Mucosa of rectum (tissue), 2 donors: Measurements from ENCODE around the gene RASAL3.

Source experiments
- H3K27ac ChIP-seq, 2 donors: one replicate each; pipeline ENCODE4 v1.7.0; 2013; ENCODE audit warnings: inconsistent platforms in 2 of 2, low read depth in 2 of 2, low read length in 2 of 2
- H3K27me3 ChIP-seq, 2 donors: one replicate each; pipeline ENCODE4 v1.7.0; 2013; ENCODE audit warnings: low read length in 2 of 2; ENCODE audit not compliant: control insufficient read depth in 2 of 2, insufficient read depth in 2 of 2
- H3K36me3 ChIP-seq, 2 donors: one replicate each; pipeline ENCODE4 v1.7.0; 2013; ENCODE audit warnings: low read length in 2 of 2; ENCODE audit not compliant: control insufficient read depth in 2 of 2, insufficient read depth in 2 of 2
- H3K4me1 ChIP-seq, 2 donors: one replicate each; pipeline ENCODE4 v1.7.0; 2013; ENCODE audit warnings: low read length in 2 of 2, mild to moderate bottlenecking in 1 of 2; ENCODE audit not compliant: control insufficient read depth in 2 of 2, insufficient read depth in 2 of 2
- H3K4me3 ChIP-seq, 2 donors: one replicate each; pipeline ENCODE4 v1.7.0; 2013; ENCODE audit warnings: low read length in 2 of 2
- H3K9ac ChIP-seq, 2 donors: one replicate each; pipeline ENCODE4 v1.7.0; 2013; ENCODE audit warnings: low read length in 2 of 2, low read depth in 1 of 2, mild to moderate bottlenecking in 1 of 2
- H3K9me3 ChIP-seq, 2 donors: one replicate each; pipeline ENCODE4 v1.7.0; 2013; ENCODE audit warnings: low read length in 2 of 2; ENCODE audit not compliant: control insufficient read depth in 2 of 2
- donor health status: healthy.
- donor health status: Normal muscosa, but diverticular disease.

RASAL3 gene

DNA sequence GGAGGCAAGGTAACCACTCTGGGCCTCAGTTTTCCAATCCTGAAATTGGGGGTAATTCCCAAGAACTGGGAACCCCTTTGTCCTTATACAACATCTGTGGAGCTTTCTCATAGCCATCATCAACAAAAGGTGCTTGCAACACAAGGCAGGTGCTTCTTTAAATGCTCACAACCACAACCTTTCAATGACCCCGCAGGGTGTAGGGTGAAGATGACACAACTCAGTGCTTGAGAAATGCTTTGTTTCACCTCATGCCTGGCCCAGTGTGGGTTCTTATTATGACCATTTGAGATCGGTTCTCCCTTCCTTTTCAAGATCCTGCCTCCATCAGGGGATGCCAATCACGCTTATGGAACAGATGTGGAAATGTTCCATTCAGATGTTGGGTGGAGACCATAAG is 23.0 kb downstream of the RASAL3 start:
- Histone ChIP-seq H3K9ac (no peak overlapping the region), H3K4me1 (no peaks in the 10 kb centered on the region)

DNA sequence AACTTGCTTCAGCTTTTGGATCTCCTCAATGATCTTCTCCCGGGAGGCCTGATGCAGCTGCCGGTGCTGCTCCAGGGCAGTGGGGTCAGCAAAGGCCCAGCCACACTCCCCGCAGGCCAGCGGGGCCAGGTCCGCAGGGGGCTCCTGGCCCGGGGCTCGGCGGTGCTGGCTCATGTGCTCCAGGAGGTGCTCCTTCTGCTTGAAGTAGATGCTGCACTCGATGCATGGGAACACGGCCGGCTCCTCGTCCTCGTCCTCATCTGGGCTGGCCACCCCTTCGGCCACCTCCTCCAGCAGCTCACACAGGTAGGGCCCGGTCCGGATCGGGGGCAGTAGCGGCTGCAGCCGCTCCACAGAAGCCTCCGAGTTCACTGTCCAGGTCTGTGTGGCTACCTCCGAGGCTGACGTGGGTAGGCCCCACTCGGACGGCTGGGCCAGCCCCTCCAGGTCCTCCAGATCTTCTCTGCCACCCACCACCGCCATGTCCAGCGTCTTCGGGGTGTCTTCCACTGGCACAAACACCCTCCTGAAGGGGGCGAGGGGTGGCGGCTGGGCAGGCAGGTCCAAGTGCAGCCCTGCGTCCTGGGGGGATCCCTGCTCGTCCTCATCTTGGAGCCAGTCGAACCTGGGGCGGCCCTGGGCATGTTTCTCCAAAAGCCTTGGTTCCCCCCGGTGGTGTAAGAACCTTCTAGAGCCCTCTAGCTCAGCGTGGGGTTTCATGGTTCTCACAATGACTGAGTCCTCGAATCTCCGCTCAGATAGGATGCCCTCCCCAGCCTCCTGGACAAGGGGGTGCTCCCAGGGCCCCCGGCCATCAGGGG is 24.3 kb downstream of the RASAL3 start:
- Histone ChIP-seq H3K9ac (no peak overlapping the region), H3K9me3 (no peaks in the 10 kb centered on the region), H3K27me3 (no peaks in the 10 kb centered on the region), H3K27ac (no peak overlapping the region), H3K4me3 (no peak overlapping the region), H3K36me3 (no peaks in the 10 kb centered on the region), H3K4me1 (no peaks in the 10 kb centered on the region)

More for the DNA sequence above, 23.0 kb downstream of the RASAL3 start:
- Histone ChIP-seq H3K9me3 (no peaks in the 10 kb centered on the region), H3K27me3 (no peaks in the 10 kb centered on the region), H3K36me3 (no peaks in the 10 kb centered on the region), H3K4me3 (no peak overlapping the region), H3K27ac (no peak overlapping the region)

DNA sequence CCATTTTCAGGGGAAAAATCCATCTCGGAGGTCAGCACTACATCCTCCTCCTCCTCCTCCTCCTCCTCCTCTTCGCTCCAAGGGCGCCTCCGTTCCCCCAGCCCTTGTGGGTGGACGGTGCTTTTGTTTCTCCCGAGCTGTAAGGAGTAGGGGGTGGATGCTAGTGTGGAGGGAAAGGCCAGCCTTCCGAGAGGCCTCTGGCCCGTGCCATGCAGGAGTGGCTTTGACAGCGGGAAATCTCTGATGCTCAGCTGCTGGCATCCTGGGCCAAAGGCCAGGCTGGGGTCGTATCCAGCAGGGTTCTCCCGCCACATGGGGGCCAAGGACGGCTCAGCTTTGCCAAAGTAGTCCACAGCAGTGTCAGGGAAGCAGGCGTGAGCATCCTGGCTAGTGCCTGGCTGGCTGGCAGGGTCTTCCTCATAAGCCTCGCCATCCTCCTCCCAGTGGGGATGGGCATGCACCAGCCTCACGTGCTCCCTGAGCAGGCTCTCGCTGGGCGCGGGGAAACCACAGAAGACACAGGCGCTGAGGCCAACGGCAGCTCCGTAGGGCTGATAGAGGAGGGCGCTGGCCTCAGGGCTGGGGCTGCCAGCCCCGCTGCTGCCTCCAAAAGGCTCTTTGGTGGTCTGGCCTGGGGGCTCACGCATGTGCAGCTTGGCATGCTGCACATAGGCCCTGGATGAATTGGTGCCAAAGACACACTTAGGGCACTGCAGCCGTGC is 25.1 kb downstream of the RASAL3 start:
- no peak overlapping the region for H3K4me3 ChIP-seq
- no peaks in the 10 kb centered on the region for H3K27me3 ChIP-seq
- H3K36me3 ChIP-seq, result no peaks in the 10 kb centered on the region
- no peak overlapping the region for H3K9ac ChIP-seq
- H3K4me1 ChIP-seq, result no peaks in the 10 kb centered on the region
- H3K9me3 ChIP-seq, result no peaks in the 10 kb centered on the region
- H3K27ac ChIP-seq, result no peak overlapping the region

DNA sequence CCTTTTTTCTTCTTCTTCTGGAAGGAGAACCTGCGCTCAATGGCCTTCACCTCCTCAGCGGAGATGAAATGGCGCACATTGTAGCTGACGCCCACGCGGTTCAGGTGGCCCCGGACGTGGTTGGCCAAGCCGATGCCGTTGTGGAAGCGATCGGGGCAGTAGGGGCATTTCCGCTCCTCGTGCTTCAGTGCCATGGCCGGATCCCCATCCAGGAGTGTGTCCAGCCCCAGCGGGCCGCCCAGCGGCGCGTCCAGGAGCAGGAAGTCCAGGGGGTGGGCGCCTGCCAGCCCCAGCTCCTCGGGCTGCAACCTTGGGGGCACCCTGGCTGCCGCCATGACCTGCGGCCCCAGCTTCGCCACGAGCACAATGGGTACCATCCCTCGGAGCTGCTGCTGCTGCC is 25.8 kb downstream of the RASAL3 start:
- no peaks in the 10 kb centered on the region for H3K9me3 ChIP-seq
- no peak overlapping the region for H3K9ac ChIP-seq
- no peak overlapping the region for H3K27ac ChIP-seq
- H3K27me3 ChIP-seq, result no peaks in the 10 kb centered on the region
- no peaks in the 10 kb centered on the region for H3K36me3 ChIP-seq
- H3K4me1 ChIP-seq, result peaks cover 0 to 2% of the 10 kb centered on the region in 2 donors
- no peak overlapping the region for H3K4me3 ChIP-seq

DNA sequence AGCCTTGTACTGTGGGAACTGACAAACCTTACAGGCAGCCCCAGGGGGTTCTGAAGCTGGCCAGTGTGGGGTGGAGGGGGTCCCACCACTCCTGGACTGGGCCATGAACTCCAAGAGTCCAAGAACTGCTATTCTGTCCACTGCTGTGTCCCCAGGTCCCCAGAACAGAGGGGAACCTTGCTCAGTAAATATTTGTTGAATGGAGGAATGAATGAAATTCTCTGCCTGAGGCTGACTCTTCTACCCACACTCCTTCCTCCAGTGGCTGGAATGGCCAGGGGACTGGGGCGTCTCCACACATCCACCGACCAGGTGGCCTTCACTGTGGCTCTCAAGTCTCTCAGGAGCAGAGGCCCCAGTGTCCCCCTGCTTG is 26.2 kb downstream of the RASAL3 start:
- Histone ChIP-seq H3K4me1 (peaks cover 0 to 5% of the 10 kb centered on the region in 2 donors), H3K4me3 (no peak overlapping the region), H3K27me3 (no peaks in the 10 kb centered on the region), H3K9me3 (no peaks in the 10 kb centered on the region), H3K9ac (no peak overlapping the region), H3K36me3 (no peaks in the 10 kb centered on the region), H3K27ac (no peak overlapping the region)

DNA sequence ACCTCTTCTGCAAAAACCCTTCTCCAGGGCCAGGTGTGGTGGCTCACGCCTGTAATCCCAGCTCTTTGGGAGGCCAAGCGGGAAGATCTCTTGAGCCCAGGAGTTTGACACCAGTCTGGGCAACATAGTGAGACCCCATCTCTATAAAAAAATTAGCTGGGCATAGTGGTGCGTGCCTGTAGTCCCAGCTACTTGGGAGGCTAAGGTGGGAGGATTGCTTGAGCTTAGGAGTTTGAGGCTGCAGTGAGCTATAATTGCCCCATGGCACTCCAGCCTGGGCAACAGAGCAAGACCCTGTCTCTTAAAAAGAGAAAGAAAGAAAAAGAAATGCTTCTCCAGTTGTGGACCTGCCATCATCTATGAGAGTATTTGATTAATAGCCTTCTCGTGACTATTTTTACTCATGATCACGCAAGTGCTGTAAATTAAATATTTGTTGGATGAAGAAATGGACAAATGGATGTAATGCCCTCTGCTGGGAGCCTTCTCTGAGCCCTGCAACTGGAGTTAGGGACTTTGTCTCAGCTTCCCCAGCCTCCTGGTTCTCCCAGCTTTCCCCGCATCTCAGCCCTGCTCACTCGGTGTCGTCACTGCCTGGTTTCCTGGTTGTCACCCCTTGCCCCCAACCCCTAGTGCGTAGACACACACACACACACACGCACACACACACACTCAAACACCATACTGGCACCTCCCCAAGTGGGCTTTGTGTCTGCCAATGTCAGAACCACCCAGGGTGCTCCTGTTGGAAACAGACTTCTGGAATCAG is 26.8 kb downstream of the RASAL3 start:
- H3K36me3 ChIP-seq, result no peaks in the 10 kb centered on the region
- H3K9ac ChIP-seq, result no peak overlapping the region
- H3K27me3 ChIP-seq, result no peaks in the 10 kb centered on the region
- no peak overlapping the region for H3K4me3 ChIP-seq
- no peak overlapping the region for H3K27ac ChIP-seq
- no peaks in the 10 kb centered on the region for H3K9me3 ChIP-seq
- peaks cover 0 to 5% of the 10 kb centered on the region in 2 donors for H3K4me1 ChIP-seq

DNA sequence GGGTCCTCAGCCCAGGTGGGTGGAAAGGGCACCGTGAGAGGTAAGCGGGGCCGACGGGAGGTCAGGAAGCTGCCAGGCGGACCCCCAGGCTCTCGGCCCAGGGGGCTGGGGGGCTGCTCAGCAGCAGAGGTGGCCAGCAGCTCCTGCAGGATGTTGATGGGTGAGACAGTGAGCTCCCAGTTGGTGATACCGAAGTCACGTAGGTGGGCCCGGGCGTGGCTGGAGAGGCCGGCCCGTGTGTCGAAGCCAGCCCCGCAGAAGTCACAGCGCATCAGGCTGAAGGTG is 27.6 kb downstream of the RASAL3 start:
- Histone ChIP-seq H3K9me3 (no peaks in the 10 kb centered on the region), H3K4me3 (no peak overlapping the region), H3K36me3 (no peaks in the 10 kb centered on the region), H3K9ac (no peak overlapping the region), H3K4me1 (peaks cover 2 to 9% of the 10 kb centered on the region in 2 donors), H3K27me3 (no peaks in the 10 kb centered on the region), H3K27ac (no peak overlapping the region)

DNA sequence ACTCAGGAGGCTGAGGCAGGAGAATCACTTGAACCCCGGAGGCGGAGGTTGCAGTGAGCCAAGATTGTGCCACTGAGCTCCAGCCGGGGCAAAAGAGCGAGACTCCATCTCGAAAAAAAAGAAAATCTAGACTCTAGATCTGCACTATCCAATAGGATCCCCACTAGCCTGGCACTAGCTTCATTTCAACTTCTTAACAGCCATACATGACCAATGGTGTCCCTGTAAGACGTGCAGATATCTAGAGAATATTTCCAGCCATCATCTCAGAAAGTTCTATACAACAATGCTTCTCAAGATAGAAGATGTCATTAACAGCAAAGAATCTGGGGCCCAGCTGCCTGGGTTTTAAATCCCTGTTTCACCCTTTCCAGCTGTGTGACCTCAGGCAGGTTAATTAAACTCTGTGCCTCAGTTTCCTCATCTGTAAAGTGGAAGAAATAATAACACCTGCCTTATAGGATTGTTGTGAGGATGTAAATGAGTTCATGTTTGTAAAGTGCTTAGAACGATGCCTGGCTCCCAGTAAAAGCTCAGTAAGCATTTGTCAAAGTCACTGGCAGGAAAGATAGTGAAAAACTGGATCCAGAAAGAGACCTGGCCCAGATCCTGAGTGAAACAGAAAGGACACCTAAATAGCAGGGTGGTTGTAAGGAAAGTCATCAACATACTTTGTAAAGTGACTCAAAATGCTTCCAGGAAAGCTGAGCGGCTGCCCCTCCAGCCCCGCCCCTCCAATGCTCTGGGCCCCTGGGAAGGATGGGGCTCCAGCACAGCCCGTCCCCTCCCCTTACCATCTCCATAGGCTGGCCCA is 28.1 kb downstream of the RASAL3 start:
- Histone ChIP-seq H3K4me3 (no peak overlapping the region), H3K9ac (no peak overlapping the region), H3K4me1 (peaks cover 7 to 14% of the 10 kb centered on the region in 2 donors), H3K36me3 (no peaks in the 10 kb centered on the region), H3K9me3 (no peaks in the 10 kb centered on the region), H3K27me3 (no peaks in the 10 kb centered on the region), H3K27ac (no peak overlapping the region)

DNA sequence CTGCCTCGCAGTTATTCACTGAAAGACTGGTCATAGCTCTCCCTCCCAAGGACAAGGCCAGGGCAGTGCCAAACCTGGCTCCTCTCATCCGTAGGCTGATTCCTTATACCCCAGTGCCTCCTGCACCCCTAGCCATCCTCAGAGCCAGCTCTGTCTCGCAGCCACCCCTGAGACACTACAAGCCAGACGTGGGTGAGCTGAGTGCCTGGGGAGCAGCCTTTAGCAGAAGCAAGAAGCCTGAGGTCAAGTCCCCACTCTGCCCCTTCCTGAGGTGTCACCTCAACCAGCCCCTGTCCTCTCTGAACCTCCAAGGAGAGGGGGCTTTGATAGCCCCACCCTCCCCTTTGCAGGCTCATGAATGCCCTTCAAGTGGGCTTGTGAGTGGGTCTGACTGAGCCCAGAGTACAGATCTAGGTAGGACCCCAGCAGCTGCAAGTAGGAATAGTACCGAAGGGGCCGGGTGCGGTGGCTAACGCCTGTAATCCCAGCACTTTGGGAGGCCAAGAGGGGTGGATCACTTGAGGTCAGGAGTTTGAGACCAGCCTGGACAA is 30.8 kb downstream of the RASAL3 start:
- no peaks in the 10 kb centered on the region for H3K9me3 ChIP-seq
- H3K27ac ChIP-seq, result peak overlapping the region; percentile 80 to 81
- no peak overlapping the region for H3K9ac ChIP-seq
- H3K36me3 ChIP-seq, result no peaks in the 10 kb centered on the region
- H3K27me3 ChIP-seq, result no peaks in the 10 kb centered on the region
- H3K4me3 ChIP-seq, result peak overlapping the region; percentile 74 to 87
- peaks cover 12 to 22% of the 10 kb centered on the region in 2 donors for H3K4me1 ChIP-seq
